ENCODE data around the gene TMEM128.
"Not testable (repeated sequence)": the region's sequence is repeated elsewhere in the genome, so short reads cannot be mapped to it uniquely, and the experiment has no call there.

TMEM128 gene

GRCh38 chr4:4188557-4188956 is 59.5 kb downstream of the TMEM128 start:
- DNase-seq (ENCODE audit: low spot score), result not testable (repeated sequence)

Data from ecto neural progenitor cell (in vitro differentiated cells).